ENCODE measurements around the gene MAP3K3. TPM values are rescaled to one million over a fixed set of nuclear protein-coding genes. Genes with fewer than 3 reads are reported as not detected.

MAP3K3 gene
- polyA plus RNA-seq, 1 donor from 2014 or later: 16.6 TPM

DNA sequence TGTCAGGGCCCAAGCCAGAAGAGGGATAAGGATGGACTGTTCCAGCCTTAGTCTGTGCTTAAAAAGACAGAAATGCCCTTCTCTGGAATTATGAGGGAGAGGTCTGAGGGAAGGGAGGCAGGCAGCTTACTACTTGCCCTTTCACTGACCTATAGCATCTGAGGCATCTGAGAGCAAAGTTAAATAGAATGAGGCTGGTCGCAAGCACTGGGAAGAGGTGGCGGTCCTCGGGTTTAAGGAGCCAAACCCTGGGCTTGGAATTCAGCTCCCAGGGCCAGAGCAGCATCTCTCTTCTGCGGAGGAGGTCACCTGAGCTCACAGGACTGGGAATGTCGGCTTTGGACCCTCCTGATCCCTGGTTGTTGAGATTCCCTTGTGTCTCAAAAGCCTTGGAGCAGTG, 80.8 kb downstream of the MAP3K3 start:
- Histone ChIP-seq H3F3A (ENCODE audit: insufficient read depth, low read length, poor library complexity, severe bottlenecking) (no peaks in the 10 kb centered on the region), H2AFZ (ENCODE audit: low read depth, low read length) (no peak overlapping the region), H4K20me1 (ENCODE audit: insufficient read depth) (no peaks in the 10 kb centered on the region), H3K27ac (ENCODE audit: low read length) (no peak overlapping the region), H3K4me2 (ENCODE audit: low read length) (no peak overlapping the region), H3K9ac (ENCODE audit: low read length) (no peak overlapping the region), H3K36me3 (ENCODE audit: insufficient read depth, low read length) (no peaks in the 10 kb centered on the region), H3K9me3 (ENCODE audit: low read length) (no peaks in the 10 kb centered on the region), H3K79me2 (replicated peaks; ENCODE audit: insufficient read depth, low read length) (peaks cover 6% of the 10 kb centered on the region), H3K9me2 (ENCODE audit: insufficient read depth, low read length) (no peaks in the 10 kb centered on the region), H3K4me3 (ENCODE audit: low read length) (peak overlapping the region; percentile 49), H3K27me3 (ENCODE audit: insufficient read depth, low read depth, low read length) (no peaks in the 10 kb centered on the region)
- TF ChIP-seq TAF1 (IDR thresholded peaks at IDR 0.05; ENCODE audit: low read depth) (no peak), EZH2 (IDR thresholded peaks at IDR 0.05; ENCODE audit: borderline replicate concordance, insufficient read depth, low read length, poor library complexity, severe bottlenecking) (no peak), EP300 (conservative IDR thresholded peaks at IDR 0.05; ENCODE audit: poor library complexity, severe bottlenecking) (no peak), SMC3 (conservative IDR thresholded peaks at IDR 0.05; ENCODE audit: poor library complexity) (no peak), POLR2AphosphoS5 (IDR thresholded peaks at IDR 0.05) (no peak)

DNA sequence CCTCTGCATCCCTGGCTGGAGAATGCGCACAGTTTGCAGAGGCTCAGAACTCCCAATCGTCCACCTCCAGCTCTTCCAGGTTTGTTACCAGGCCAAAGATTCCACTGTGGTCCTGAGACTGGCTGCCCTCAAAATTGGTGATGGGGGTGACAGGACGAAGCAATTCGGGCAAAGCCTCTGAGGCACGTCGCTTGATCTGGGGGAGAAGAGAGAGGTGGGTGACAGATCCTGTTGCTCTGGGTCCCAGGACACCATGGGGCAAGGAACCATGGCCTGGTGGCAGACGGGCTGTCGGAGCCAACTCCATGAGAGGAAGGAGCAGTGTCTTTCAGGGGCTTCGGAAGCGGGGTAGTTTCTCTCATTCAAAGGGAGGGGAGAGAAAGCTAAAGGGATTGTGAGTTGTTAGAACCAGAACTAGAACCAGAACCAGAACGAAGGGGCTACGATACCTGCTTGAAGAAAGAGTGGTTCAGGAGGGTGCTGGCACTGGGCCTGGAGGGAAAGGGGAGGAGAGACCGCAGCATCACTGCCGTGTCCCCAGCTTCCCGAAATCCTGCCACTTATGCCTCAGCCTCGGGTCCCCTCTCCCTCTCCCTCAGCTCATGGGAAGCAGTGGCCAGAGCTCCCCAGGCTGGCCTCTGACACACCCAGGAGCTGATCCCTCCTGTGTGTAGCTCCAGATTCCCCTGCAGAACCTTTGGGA, 81.5 kb downstream of the MAP3K3 start:
- Histone ChIP-seq H3K27me3 (ENCODE audit: insufficient read depth, low read depth, low read length) (no peaks in the 10 kb centered on the region), H3K36me3 (ENCODE audit: insufficient read depth, low read length) (no peaks in the 10 kb centered on the region), H3K4me2 (ENCODE audit: low read length) (no peak overlapping the region), H3K9me2 (ENCODE audit: insufficient read depth, low read length) (no peaks in the 10 kb centered on the region), H4K20me1 (ENCODE audit: insufficient read depth) (no peaks in the 10 kb centered on the region), H2AFZ (ENCODE audit: low read depth, low read length) (no peak overlapping the region), H3K27ac (ENCODE audit: low read length) (no peak overlapping the region), H3F3A (ENCODE audit: insufficient read depth, low read length, poor library complexity, severe bottlenecking) (no peaks in the 10 kb centered on the region), H3K9ac (ENCODE audit: low read length) (no peak overlapping the region), H3K4me3 (ENCODE audit: low read length) (peak overlapping the region; percentile 7), H3K9me3 (ENCODE audit: low read length) (no peaks in the 10 kb centered on the region), H3K79me2 (replicated peaks; ENCODE audit: insufficient read depth, low read length) (peaks cover 6% of the 10 kb centered on the region)
- TF ChIP-seq EZH2 (IDR thresholded peaks at IDR 0.05; ENCODE audit: borderline replicate concordance, insufficient read depth, low read length, poor library complexity, severe bottlenecking) (no peak), POLR2AphosphoS5 (IDR thresholded peaks at IDR 0.05) (no peak), RAD21 (conservative IDR thresholded peaks at IDR 0.05) (no peak), EP300 (conservative IDR thresholded peaks at IDR 0.05; ENCODE audit: poor library complexity, severe bottlenecking) (no peak), SMC3 (conservative IDR thresholded peaks at IDR 0.05; ENCODE audit: poor library complexity) (no peak), TAF1 (IDR thresholded peaks at IDR 0.05; ENCODE audit: low read depth) (no peak), MXI1 (conservative IDR thresholded peaks at IDR 0.05; ENCODE audit: poor library complexity, severe bottlenecking) (no peak)
- TF ChIP-seq, protein P1, sequence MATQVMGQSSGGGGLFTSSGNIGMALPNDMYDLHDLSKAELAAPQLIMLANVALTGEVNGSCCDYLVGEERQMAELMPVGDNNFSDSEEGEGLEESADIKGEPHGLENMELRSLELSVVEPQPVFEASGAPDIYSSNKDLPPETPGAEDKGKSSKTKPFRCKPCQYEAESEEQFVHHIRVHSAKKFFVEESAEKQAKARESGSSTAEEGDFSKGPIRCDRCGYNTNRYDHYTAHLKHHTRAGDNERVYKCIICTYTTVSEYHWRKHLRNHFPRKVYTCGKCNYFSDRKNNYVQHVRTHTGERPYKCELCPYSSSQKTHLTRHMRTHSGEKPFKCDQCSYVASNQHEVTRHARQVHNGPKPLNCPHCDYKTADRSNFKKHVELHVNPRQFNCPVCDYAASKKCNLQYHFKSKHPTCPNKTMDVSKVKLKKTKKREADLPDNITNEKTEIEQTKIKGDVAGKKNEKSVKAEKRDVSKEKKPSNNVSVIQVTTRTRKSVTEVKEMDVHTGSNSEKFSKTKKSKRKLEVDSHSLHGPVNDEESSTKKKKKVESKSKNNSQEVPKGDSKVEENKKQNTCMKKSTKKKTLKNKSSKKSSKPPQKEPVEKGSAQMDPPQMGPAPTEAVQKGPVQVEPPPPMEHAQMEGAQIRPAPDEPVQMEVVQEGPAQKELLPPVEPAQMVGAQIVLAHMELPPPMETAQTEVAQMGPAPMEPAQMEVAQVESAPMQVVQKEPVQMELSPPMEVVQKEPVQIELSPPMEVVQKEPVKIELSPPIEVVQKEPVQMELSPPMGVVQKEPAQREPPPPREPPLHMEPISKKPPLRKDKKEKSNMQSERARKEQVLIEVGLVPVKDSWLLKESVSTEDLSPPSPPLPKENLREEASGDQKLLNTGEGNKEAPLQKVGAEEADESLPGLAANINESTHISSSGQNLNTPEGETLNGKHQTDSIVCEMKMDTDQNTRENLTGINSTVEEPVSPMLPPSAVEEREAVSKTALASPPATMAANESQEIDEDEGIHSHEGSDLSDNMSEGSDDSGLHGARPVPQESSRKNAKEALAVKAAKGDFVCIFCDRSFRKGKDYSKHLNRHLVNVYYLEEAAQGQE (IDR thresholded peaks at IDR 0.05; ENCODE audit: borderline replicate concordance): no peak
- TF ChIP-seq, protein P2, sequence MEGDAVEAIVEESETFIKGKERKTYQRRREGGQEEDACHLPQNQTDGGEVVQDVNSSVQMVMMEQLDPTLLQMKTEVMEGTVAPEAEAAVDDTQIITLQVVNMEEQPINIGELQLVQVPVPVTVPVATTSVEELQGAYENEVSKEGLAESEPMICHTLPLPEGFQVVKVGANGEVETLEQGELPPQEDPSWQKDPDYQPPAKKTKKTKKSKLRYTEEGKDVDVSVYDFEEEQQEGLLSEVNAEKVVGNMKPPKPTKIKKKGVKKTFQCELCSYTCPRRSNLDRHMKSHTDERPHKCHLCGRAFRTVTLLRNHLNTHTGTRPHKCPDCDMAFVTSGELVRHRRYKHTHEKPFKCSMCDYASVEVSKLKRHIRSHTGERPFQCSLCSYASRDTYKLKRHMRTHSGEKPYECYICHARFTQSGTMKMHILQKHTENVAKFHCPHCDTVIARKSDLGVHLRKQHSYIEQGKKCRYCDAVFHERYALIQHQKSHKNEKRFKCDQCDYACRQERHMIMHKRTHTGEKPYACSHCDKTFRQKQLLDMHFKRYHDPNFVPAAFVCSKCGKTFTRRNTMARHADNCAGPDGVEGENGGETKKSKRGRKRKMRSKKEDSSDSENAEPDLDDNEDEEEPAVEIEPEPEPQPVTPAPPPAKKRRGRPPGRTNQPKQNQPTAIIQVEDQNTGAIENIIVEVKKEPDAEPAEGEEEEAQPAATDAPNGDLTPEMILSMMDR (IDR thresholded peaks at IDR 0.05; ENCODE audit: poor library complexity, severe bottlenecking): no peak
